Activated T-helper 1 cell treated with anti-CD3 and anti-CD28 coated beads, Interleukin-2, amount 50 U/mL, for 16 hours (primary cell): ENCODE results near the gene LYPD4.
"Not testable (repeated sequence)": the region's sequence is repeated elsewhere in the genome, so short reads cannot be mapped to it uniquely, and the experiment has no call there.

Source experiments
- DNase-seq, 2 donors: peaks; one replicate each; pipeline ENCODE4 v3.0.0-alpha.2; 2020; ENCODE audit warnings: low read depth in 1 of 2, low spot score in 1 of 2

Gene LYPD4

GRCh38 chr19:41802770-41803169, 41.7 kb downstream of the LYPD4 start:
- DNase-seq, result no peak

- no peak for DNase-seq
These were observed 42.7 kb downstream of the LYPD4 start for GRCh38 chr19:41801792-41802211.

GRCh38 chr19:41801031-41801430, 43.5 kb downstream of the LYPD4 start:
- no peak for DNase-seq

GRCh38 chr19:41799444-41800000, 45.0 kb downstream of the LYPD4 start:
- DNase-seq, result no peak

- DNase-seq, result no peak
These were observed 47.6 kb downstream of the LYPD4 start for GRCh38 chr19:41796901-41797300.

- no peak for DNase-seq
These were observed 48.1 kb downstream of the LYPD4 start, which contains the start of gene CEACAM3 for GRCh38 chr19:41796362-41796761. Gene CEACAM3 (plus strand): TSS chr19:41796587. CDS start chr19:41796678, 91 bp downstream.

- DNase-seq, result peak in 1 of 2 donors; percentile 41
These were observed 49.4 kb downstream of the LYPD4 start for GRCh38 chr19:41795031-41795461.

- DNase-seq, result no peak
These were observed 51.1 kb downstream of the LYPD4 start for GRCh38 chr19:41793414-41793727.

- DNase-seq, result peak in 1 of 2 donors; percentile 44
These were observed 51.7 kb downstream of the LYPD4 start for GRCh38 chr19:41792513-41793413.

- not testable (repeated sequence) for DNase-seq
These were observed 55.4 kb downstream of the LYPD4 start for GRCh38 chr19:41789053-41789452.

GRCh38 chr19:41788518-41788917, 56.0 kb downstream of the LYPD4 start:
- DNase-seq, result not testable (repeated sequence)
